ENCODE results near the gene SLC6A7.

DNA sequence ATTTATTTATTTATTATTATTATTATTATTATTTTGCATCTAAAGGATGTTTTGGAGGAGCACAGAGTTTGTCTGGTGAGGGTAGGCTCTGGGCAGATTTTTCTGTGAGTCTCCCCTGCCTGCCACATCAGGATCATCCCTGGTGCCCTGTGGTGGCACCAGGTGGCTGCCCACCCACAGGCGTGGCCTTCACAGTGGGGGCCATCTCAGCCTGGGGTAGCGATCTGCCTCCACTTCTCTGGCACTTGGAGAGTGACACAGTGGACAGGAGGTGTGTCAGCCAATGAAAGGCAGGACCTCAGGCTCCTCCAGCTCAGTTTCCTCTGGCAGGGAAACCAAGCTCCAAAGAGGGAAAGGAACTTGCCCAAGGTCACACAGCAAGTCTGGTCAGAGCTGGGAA lies 30.0 kb downstream of the SLC6A7 start:
- TF ChIP-seq, protein P1, sequence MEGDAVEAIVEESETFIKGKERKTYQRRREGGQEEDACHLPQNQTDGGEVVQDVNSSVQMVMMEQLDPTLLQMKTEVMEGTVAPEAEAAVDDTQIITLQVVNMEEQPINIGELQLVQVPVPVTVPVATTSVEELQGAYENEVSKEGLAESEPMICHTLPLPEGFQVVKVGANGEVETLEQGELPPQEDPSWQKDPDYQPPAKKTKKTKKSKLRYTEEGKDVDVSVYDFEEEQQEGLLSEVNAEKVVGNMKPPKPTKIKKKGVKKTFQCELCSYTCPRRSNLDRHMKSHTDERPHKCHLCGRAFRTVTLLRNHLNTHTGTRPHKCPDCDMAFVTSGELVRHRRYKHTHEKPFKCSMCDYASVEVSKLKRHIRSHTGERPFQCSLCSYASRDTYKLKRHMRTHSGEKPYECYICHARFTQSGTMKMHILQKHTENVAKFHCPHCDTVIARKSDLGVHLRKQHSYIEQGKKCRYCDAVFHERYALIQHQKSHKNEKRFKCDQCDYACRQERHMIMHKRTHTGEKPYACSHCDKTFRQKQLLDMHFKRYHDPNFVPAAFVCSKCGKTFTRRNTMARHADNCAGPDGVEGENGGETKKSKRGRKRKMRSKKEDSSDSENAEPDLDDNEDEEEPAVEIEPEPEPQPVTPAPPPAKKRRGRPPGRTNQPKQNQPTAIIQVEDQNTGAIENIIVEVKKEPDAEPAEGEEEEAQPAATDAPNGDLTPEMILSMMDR (IDR thresholded peaks at IDR 0.05), result no peak
- TF ChIP-seq POLR2A (IDR thresholded peaks at IDR 0.05), result no peak
